HG03064 (cell line): ENCODE data around the gene CLDN11.

ENCODE experiments used
- ATAC-seq: cut with Tn5 transposase; IDR thresholded peaks from one replicate; pipeline ENCODE4 v1.9.1; 2021; ENCODE audit warnings: low read depth; ENCODE audit not compliant: unreplicated experiment

CLDN11 gene

GRCh38 chr3:170467571-170468147 lies 49.0 kb downstream of the CLDN11 start:
- ATAC-seq: no peak

DNA sequence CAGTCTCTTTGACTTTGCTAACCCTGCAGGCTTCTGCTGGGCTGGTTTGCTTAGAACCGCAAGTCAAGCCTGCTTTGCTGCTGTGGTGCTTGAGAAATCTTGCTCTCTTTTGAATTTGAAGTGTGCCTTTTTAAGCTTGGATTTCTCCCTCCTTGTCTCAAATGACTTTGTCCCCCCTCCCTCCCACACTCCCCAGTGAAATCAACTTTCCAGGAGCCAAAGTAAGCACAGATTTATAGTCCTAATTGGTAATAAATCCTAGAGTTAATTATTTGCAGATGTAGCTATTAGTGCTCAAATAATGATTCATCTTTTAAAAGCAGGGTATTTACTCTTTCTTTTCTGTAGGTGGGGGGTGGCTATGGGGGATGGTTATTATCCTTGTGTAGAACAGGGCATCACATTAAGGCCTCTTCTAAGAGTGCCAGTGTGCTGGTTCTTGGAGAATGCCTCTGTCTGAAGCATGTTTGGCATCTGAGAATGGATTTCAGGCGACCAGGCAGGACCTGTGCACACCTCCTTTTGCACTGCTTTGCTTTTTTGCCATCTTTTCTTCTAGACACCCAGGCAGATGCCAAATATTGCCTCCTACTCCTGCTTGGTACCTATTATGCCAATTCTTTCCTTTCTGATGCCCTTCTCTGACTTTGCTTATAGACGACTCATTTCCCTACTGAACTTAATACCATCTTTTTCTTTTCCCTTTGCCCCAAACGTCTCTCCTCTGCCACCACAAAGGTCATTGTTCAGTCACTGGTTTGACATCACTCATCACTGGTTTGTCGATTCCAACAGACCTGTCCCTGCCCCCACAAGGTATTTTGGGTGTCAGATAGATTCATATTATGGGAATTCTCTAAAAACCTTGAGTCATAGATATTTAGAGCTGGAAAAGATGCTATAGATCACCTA lies 50.7 kb downstream of the CLDN11 start:
- ATAC-seq: no peak

- no peak for ATAC-seq
Observed at GRCh38 chr3:170470063-170471016, 51.7 kb downstream of the CLDN11 start.

GRCh38 chr3:170471149-170471548 lies 52.5 kb downstream of the CLDN11 start:
- no peak for ATAC-seq

- no peak for ATAC-seq
Observed at GRCh38 chr3:170473358-170473757, 54.7 kb downstream of the CLDN11 start.

DNA sequence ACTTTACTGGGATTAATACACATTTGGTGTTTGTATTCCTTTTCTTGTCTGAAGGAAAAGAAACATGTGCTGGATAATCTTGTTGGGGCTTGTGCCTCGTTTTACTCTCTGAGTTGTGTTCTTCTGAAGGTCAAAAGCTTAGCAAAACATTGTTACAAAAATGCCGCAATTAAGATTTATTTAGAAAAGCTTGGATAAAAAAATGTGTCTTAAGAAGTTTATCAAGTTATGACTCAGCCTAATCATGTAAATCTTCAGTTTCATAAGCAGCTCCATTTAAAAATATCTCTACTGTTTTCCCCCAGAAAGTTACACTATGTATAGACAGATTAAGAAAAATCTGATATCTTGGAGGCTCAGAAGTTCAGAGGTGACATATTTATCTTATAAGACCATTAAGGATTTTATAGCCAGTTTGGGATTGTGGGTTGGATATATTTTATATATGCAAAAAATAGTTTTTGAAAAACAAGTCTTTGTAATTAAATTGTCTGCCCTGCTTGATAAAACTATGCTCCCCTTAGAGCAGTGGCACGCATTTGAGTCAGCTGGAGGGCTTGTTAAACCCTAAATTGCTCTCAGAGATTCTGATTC lies 56.5 kb downstream of the CLDN11 start:
- ATAC-seq: no peak

DNA sequence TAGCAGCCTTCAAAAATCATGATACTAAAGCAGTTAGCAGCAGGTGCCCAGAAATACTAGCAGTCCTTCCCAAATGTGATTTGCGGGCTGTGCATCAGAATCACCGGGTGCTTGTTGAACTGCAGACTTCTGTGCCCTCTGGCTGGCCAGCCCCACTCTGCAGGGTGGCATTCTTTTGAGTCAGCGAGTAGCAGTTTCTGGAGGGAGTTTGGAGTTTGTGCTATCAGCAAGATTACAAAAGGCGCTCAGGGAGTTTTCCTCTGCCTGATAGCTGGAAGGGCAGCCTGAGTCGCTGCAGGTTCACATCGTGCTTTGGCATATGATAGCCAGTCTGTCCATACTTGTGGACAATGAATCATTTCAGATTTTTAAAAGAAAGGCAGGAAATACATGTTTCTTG lies 57.6 kb downstream of the CLDN11 start:
- no peak for ATAC-seq

DNA sequence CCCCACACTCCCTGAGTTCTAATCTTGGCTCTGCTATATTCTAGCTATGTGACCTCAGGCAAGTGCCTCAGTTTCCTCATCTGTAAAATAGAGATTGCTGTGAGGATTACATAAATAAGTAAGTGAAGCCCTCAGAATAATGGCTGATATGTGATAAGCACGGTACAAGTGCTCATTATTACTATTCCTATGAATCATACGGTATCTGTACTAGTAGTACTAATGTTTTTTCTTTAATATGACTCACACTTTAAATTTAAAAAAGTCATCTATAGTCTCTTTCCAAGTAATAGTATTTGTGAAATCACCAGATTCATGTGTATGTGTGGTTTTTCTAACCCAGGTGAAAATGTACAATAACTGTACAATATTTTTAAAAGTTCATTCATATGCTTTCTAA lies 58.7 kb downstream of the CLDN11 start:
- no peak for ATAC-seq

GRCh38 chr3:170480111-170480510 lies 61.4 kb downstream of the CLDN11 start:
- ATAC-seq: no peak

DNA sequence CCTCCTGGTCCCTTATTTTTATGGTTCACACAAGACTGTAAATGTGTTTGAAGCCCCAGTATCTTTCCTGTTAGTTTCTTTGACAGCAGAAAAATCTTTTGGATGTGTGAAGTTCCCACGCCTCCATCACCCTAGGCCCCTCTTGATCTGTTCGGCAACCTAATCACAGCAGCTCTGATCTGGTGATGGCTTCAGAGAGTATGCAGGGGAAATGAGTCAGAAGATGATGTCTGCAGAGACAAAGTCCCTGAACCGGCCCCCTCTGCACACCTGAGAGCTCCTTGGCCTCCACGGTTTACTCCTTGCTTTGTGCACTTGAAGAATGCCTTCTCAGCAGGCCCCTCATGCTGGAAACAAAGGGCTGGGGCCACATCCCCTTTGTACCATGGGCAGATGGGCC lies 63.5 kb downstream of the CLDN11 start:
- no peak for ATAC-seq

- no peak for ATAC-seq
Observed at GRCh38 chr3:170483485-170484262, 65.0 kb downstream of the CLDN11 start.
